Activated CD4-positive, CD25-positive, alpha-beta regulatory T cell treated with anti-CD3 and anti-CD28 coated beads, Interleukin-2, amount 50 U/mL, for 16 hours (primary cell): Measurements from ENCODE around the gene CUL1.

Experiments used
- DNase-seq: peaks from one replicate; pipeline ENCODE4 v3.0.0-alpha.2; 2020; ENCODE audit warnings: low read depth, low spot score

CUL1 gene

DNA sequence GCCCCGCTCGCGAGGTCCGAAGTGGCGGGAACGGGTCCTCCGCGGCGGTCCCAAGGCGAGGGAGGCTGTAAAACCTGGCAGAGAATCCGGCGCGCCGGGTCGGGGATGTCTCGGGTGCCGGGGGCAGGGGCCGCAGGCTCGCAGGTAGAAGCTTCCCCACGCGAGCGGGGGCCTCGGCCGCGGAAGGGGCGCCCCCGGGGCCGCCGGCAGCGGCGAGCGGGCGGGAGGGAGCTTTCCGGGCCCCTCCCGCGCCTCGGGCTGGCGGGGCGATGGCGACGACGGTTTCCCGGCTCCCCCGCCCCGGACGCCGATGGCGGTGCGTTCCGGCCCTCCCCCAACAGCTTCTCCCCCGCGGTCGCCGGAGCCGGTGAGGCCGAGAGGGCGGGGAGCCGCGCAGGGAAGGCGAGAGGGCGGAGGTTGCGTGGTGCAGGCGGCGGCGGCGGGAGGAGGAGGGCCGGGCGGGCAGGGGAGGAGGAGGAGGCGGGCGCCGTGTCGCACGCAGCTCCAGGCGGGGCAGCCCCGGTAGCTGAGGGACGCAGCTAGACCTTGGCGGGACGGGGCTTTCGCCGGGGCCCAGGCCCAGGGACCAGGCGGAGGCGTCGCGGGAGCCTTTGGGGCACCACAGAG is at the start of gene CUL1:
Gene CUL1, plus strand, starts transcription at position 507 of the 627 bp plus-strand sequence. CDS start 31,220 bp downstream, outside the sequence.
- peak; percentile 68 for DNase-seq

DNA sequence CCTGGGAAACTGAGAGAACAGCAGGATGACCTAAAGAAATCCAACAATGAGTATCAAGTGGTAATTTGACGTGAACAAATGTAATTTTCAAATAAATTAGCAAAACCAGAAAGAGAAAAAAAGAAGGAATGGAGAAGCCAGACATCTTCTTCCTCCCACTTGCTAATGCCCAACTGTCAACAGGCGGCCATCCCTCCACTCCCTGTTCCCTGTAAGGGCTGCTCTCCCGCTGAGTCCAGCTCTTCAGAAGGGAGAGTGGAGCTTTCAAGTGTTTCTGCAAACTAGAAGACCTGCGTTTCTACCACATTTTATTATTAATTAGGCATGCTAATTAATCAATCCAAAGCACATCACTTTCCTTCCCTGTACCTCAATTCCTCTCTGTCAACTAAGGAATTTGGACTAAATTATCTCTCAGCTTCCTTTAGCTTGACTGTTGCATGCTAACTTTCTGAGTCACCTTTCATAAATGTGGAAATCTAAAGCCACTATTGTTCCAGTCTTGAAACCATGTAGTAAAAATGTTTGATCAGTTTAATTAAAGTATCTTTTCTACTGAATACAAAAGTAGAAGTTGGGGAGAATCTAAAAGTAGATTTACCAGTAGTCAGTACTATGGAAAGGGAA is 48.4 kb upstream of the CUL1 start:
- no peak for DNase-seq

DNA sequence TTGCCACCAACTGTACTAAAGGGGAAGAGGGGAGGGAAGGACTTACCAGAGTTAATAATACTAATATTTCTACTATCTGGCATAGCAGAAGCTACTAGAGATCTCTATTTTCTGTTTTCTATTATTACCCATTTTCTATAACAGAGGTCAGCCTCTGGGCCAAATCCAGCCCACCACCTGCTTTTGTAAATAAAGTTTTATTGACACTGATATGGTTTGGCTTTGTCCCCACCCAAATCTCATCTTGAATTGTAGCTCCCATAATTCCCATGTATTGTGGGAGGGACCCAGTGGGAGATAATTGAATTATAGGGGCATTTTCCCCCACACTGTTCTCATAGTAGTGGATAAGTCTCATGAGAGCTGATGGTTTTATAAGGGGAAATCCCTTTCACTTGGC is 45.9 kb upstream of the CUL1 start:
- DNase-seq, result no peak

DNA sequence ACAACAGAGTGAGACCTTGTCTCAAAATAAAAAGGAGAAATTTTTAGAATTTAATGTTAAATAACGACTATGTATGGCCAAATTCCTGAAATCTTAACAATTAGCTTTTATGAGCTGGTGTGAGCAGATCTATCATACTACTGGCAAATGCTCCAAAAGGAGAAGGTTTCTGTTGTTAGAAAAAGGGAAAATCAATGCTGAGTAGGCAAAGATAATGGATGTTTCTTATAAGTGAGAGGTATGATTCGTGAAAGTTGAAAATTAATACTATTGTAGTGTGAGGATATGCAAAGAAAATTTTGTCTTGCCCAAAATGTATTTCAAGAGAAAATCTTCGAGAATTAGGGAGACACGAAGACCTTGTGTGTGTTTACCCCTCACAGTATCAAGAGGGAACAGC is 40.8 kb upstream of the CUL1 start:
- DNase-seq, result no peak

DNA sequence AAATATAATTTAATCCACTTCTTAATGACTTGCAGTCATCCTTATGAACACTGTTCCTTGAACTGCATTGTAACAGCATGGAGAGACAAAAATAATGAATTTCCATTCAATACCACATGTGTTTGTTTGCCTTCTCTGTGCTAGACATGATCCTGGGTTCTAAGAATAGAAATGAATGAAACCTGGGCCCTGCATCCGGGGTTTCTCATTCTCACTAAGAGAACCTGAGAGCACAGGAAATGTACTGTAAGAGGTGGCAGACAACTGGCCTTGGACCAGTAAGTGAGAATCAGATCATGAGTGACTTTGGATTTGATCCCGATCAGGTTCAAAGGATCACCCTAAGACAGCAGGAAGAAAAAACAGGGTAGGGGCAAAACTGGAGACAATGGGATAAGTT is 37.2 kb upstream of the CUL1 start:
- no peak for DNase-seq

DNA sequence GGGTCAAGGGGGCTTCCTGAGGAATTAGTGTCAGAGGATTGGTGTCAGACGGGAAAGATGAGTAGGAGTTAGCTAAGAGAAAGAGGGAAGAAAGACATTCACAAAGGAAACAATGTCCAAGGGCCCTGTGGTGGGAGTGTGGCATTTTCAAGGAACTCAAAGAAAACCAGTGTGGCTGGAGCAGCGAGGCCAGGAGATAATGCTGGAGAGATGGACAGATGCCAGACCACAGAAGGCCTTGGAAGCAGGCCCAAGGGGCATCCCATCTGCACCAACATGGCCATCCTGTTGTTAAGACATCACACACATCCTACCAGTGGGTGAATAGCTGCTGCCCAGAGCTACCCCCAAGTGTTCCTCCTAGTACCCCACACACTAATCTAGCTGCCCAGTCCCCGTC is 36.1 kb upstream of the CUL1 start:
- DNase-seq, result no peak

DNA sequence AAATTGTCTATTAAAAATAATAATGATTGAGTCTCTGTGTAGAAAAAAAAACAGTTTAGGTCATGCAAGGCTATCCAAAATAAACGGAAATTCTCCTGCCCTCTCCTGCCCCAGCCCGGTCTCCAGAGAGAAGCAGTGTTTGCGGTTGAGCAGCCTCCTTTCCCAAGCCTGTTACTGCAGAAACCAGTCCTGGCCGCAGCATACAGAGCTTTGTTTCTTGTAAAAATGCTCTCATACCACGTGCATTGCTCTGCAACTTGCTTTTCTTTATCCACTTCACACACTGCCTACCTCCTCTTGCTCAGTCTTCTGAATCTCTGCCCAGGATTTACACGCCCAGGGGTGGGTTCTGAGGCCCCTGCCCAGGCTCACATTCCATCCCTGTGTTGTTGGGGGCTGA is 34.4 kb upstream of the CUL1 start:
- no peak for DNase-seq

DNA sequence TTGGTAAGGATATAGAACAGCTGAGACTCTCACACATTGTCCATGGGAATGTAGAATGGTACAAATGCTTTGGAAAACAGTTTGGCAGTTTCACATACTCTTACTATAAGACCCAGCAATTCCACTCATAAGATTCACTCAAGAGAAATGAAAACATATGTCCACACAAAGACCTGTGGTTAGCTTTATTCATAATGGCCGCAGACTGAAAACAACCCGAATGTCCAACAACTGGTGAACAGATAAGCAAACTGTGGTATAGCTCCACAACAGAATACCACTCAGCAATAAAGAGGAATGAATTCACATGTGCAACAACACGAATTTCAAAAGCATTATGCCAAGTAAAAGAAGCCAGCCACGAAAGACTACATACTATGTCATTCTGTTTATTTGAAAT is 33.5 kb upstream of the CUL1 start:
- no peak for DNase-seq

DNA sequence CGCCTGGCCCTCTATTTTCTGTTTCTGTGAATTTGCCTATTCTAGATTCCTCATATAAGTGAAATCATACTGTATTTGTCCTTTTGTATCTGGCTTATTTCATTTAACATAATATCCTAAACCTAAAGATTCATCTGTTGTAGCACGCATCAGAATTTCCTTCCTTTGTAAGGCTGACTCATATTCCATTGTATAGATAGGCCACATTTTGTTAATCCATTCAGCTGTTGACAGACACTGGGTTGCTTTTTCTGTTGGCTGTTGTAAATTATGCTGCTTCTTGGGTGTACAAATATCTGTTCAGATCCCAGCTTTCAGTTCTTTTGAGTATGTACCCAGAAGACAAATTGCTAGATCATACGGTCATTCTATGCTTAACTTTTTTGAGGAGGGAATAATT is 28.8 kb upstream of the CUL1 start:
- DNase-seq, result no peak

DNA sequence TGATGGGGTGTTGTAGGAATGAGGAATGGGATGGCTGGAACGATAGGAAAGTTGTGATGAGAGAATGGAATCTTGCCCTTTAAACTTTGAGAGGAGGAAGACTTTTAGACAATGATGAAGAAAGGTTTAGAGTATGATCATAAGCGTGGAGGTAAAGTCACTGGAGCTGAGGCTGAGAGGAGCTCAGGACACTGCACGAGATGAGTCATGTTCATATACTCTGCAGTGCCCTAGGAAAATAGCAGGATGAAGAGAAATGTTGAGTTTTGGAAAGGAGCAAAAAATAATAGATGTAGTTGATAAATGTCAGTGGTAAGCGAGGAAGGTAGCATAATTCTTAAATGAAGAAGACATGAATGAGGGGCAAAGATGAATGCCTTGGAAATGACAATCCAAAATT is 28.3 kb upstream of the CUL1 start:
- no peak for DNase-seq

DNA sequence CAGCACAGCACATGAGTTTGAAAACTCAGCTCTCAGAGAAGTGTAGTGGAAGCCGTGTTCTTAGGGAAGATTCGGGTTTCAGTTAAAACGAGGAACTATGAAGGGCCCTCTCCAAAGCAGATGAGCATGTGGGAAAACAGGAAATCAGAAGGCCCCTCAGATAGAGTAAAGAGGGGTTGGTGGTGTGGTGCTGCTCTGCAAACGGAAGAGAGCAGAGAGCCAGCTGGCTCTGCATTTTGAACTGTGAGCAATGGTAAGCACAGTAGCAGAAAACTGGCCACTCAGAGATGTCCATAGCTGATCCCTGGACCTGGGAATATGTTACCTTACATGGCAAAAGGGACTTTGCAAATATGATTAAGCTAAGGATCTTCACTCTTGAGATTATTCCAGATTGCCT is 27.9 kb upstream of the CUL1 start:
- no peak for DNase-seq

DNA sequence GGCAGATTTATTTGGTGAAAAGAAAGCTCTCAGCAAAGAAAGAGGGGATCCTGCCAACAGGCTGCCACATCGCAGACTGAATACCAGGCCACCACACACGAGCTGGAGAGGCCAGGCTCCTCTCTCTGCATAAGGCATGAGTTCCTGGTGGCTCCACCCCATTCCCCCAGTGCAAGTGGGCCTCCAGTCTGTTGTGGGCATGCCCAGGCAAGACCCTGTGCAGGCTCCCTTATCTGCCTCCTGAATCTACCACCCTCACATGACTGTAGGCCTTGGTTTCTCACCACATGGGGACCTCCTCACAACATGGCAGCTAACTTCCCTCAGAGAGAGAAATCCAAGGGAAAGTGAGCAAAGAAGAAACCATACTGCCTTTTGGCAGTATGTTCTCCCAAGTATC is 26.7 kb upstream of the CUL1 start:
- DNase-seq, result no peak

DNA sequence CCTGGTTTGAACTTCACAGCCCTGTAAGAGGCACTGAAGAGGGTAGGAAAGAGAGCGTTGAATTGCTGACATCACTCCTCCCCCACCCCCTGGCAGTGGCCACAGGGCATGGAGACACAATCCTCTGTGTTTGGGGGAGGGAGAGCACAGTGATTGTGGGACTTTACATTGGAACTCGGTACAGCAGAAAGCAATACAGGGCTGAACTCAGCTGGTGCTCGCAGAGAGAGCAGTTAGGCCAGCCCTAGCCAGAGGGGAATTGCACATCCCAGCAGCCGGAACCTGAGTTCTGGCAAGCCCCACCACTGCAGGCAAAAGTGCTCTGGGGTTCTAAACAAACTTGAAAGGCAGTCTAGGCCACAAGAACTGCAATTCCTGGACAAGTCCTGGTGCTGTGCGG is 24.0 kb upstream of the CUL1 start:
- DNase-seq, result no peak

DNA sequence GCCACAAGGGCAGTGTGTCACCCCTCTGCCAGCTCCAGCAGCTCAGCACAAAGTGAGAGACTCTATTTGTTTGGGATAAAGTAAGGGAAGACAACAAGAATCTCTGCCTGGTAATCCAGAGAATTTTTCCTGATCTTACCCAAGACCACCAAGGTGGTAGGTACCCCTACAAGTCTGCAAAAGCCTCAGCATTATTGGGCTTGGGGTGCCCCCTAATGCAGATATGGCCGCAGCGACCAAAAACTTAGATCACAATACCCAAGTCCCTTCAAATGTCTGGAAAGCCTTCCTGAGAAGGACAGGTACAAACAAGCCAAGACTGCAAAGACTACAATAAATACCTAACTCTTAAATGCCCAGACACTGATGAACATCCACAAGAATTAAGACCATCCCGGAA is 22.4 kb upstream of the CUL1 start:
- DNase-seq, result no peak

DNA sequence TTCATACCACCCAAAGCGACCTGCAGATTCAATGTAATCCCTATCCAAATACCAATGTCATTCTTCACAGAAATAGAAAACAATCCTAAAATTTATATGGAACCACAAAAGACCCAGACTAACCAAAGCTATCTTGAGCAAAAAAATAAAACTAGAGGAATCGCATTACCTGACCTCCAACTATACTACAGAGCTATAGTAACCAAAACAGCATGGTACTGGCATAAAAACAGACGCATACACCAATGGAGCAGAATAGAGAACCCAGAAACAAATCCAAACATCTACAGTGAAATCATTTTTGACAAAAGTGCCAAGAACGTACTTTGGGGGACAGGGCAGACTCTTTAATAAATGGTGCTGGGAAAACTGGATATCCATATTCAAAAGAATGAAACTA is 16.9 kb upstream of the CUL1 start:
- DNase-seq, result no peak

DNA sequence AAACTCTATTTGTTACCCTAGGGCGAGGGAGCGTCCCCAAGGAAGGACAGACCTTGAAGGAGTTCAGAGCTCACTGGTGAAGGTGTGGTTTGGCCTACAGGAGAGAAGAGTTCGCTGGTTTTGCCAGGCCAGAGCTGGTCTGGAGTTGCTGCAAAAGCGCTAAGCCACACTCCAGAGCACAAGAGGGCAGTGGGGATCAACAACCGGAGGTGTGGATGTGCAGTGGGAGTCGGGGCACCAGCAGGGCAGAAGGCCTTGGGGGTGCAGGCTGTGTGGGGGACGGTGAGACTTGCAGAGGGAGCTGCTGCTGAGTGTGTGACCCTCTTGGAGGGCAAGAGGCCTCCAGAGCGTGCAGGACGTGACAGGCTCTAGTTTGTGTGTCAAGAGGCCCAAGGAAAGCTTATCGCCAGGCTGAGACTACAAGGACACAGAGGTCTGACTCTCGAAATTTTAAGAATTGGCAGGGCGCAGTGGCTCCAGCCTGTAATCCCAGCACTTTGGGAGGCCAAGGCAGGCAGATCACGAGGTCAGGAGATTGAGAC is 14.3 kb upstream of the CUL1 start:
- DNase-seq, result no peak

DNA sequence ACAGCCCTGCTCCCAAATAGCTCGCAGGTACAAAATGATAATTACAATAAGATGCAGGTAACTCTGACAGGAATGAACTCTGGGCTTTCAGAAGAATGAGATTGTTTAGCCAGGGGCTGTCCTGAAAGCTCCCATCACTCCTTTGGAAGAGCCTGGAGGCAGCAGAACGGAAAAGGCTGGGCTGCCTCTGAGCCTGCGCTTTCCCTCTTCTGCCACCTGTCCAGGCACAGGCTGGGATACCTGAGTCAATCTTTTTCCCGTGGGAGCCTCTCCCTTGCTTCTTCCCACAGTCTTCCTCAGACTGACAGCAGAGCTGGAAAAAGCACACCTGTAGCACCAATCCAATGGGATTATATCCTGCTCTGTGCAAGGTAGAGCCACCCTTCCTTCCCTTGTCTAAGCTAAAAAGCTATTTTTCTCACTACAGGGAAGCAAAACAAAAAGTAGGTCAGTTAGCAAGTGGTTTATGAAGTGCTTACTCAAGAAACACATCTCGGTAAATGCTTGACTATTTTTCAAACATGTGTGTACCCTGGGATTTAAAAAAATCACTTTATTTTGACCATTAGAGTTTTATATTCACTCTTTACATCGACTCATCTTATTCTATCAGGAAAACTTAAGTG is 12.3 kb upstream of the CUL1 start:
- no peak for DNase-seq

DNA sequence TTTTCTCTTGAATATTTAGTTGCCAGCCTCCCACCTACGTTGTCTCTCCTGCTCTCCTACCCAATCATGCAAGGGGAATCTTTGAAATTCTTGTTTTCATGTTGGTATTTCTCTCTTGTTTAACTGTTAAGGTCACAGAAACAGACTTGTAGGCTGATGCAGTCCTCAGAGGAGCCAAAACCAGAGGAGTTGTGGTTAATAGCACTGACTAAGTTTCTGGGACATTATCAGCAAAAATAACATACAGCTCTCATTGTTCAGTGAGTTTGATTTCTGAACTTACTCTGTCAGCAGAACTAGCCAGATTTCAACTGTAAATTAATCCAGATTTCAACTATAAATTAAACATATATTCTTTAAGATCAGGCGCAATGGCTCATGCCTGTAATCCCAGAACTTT is 11.1 kb upstream of the CUL1 start:
- no peak for DNase-seq

DNA sequence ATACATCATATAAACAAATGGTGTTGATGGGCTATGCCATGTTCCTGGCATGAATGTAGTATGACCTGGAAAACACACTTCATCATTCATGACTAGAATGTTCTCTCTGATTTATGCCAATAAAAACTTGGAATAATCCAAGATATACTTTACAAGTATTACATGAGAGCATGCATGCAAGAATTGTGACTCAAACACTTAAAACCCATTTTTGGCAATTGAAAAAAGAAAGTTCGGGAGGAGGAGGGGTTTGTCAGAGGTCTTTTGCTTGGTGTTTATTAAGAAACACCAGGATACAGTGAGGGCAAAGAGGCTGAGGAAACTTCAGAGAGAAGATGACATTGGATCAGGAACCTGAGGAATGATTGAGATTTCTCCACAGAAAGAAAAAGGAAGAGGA is 10.2 kb upstream of the CUL1 start:
- no peak for DNase-seq

DNA sequence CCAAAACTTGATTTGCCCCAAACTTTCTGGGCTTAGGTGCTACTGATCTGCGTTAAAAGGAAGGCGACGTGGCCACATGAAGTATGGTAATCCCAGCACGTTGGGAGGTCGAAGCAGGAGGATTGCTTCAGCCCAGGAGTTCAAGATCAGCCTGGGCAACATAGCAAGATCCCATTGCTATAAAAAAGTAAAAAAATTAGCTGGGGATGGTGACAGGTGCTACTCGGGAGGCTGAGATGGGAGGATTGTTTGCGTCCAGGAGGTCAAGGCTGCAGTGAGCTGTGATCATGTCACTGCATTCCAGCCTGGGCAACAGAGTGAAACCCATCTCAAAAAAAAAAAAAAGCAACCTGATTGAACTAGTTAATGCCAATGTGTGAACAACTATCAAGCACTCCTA is 5.1 kb upstream of the CUL1 start:
- no peak for DNase-seq

DNA sequence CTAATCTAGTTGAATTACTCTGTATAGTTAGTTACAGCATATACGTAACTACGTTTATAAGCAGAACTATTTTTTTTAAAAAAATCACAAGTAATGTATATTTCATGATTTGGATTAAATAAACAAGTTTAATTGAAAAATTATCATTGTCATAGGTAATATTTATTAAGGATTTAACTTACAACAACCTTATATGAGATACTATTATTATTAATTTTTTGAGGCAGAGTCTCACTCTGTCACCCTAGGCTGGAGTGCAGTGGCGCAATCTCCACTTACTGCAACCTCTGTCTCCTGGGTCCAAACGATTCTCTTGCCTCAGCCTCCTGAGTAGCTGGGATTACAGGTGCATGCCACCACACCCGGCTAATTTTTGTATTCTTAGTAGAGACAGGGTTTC is 4.1 kb upstream of the CUL1 start:
- DNase-seq, result no peak

DNA sequence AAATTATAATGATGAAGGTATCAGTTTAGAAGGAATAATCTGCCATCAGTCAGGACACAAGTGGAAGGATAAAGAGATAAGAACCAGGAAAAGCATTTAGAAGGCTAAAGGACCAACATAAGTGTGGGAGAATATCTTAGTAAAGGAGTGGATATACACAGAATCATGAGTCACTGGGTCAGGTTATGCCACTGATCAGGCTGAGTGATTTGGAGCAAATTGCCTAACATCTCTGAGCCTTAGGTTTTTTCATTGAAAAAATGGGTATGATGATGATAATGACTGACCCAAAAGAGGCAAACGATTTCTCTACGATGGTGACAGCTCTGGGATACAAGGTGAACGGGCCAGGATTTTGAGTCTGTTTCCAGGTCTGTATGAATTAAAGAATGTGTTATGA is 2.8 kb upstream of the CUL1 start:
- no peak for DNase-seq

DNA sequence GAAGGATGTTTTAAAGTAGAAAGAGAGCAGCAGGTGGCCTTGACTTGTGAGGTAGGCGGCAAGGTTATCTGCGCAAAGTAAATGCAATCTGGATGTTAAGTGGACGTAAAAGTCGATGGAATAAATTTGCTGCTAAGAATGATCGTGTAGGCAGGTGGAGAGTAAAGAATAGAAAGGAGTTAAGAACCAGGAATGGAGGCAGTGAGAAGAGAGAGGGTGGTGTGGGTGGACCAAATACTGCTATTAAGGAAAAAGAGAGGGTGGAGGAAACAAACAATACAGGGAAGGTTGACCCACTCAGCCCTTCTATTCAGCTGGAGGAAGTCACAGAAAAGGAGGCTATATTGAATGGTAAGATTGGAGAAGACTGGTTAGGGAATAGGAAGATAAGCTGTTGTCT is 1.9 kb upstream of the CUL1 start:
- no peak for DNase-seq
